LNCAP (cell line): ENCODE data around the gene PROZ.

Experiments
- TF ChIP-seq, protein P1 (sequence below): fragments of 450-650 bp; IDR thresholded peaks from 2 replicates; pipeline ENCODE4 v1.5.1; 2017; ENCODE audit warnings: mild to moderate bottlenecking

PROZ gene

DNA sequence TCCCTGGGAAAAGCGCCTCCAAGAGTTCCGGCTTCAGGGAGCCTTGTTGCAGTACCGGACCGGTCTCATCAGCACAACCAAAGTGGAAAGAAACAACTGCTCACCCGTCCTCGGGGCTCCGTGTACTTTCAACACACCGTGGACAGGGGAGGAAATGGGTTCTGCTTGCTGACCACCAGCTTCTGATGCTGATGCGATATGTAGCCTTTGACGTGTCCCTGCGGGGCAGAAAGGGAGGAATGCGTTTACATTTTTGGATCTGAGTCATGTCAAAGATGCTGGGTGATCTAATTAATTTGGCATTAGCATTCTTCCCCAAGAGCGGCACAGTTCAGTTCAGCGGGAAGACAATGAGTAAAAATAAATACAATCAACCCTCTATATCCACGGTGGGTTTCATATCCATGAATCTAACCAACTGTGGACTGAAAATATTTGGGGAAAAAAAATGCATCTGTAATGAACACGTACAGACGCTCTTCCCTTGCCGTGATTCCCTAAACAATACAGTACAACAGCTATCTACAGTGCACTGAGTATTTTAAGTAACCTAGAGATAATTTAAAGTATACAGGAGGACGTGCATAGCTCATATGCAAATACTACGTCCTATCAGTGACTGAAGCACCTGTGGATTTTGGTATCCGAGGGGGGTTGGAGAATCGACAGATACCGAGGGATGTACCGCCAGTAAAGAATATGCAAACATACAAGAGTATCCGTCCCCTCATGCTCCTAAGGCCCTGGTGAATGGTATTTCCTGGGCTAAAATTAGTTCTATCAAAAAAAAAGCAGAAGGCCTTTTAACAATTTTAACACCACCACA lies 19.8 kb downstream of the PROZ start:
- TF ChIP-seq, protein P1, sequence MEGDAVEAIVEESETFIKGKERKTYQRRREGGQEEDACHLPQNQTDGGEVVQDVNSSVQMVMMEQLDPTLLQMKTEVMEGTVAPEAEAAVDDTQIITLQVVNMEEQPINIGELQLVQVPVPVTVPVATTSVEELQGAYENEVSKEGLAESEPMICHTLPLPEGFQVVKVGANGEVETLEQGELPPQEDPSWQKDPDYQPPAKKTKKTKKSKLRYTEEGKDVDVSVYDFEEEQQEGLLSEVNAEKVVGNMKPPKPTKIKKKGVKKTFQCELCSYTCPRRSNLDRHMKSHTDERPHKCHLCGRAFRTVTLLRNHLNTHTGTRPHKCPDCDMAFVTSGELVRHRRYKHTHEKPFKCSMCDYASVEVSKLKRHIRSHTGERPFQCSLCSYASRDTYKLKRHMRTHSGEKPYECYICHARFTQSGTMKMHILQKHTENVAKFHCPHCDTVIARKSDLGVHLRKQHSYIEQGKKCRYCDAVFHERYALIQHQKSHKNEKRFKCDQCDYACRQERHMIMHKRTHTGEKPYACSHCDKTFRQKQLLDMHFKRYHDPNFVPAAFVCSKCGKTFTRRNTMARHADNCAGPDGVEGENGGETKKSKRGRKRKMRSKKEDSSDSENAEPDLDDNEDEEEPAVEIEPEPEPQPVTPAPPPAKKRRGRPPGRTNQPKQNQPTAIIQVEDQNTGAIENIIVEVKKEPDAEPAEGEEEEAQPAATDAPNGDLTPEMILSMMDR: no peak

- TF ChIP-seq, protein P1: no peak
Measured at GRCh38 chr13:113178896-113179167, 20.4 kb downstream of the PROZ start.

- TF ChIP-seq, protein P1: no peak
Measured at GRCh38 chr13:113179374-113180230, 21.2 kb downstream of the PROZ start.

GRCh38 chr13:113182046-113182445 lies 23.6 kb downstream of the PROZ start:
- TF ChIP-seq, protein P1: no peak

DNA sequence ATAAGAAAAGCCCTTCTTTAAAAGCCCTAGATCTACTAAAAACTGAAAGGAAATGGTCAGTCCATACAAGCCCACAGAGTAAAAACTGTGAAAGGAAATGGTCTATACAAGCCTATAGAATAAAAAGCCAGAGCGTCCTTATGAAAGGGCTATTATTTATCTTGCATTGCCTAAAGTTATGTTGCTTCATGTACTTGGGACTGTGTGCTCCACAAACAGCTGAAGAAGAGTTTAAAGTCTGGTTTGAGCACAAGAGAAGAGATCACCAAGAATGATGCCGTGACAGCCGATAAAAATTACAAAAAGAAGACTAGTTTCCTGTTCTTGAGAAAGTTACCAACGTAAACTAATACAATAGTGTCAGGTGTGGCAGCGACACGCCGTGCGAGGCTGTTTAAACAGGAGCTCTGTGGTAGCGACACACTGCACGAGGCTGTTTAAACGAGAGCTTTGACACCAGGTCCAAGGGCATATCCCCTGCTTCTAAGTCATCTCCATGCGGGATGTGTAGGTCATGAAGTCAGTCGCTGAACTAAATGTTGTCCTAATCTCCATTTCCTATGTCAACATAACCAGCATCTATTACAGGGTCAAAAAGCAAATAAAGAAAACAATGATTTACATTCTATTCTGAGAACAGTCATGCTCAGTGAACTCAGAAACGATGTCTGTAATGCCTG lies 25.1 kb downstream of the PROZ start:
- TF ChIP-seq, protein P1: no peak

GRCh38 chr13:113184568-113185440 lies 26.4 kb downstream of the PROZ start:
- TF ChIP-seq, protein P1: no peak
